ENCODE measurements around the gene OR5K3.
"Not testable (repeated sequence)": the region's sequence is repeated elsewhere in the genome, so short reads cannot be mapped to it uniquely, and the experiment has no call there.

Gene OR5K3

GRCh38 chr3:98376631-98377030, 13.8 kb upstream of the OR5K3 start:
- H3K4me3 ChIP-seq: no peak overlapping the region
- in situ Hi-C loops (cut with MboI; ENCODE audit: low sequenced_read_pairs): no loop called here
- H3K36me3 ChIP-seq (replicated peaks): no peaks in the 10 kb centered on the region
- H3K27me3 ChIP-seq (ENCODE audit: low read depth): no peaks in the 10 kb centered on the region
- H3K4me1 ChIP-seq: no peaks in the 10 kb centered on the region
- no peak for DNase-seq (ENCODE audit: low spot score in 2 of 2)
- no peaks in the 10 kb centered on the region for H3K9me3 ChIP-seq

GRCh38 chr3:98388147-98388546, 2.3 kb upstream of the OR5K3 start:
- H3K4me3 ChIP-seq: no peak overlapping the region
- no peaks in the 10 kb centered on the region for H3K4me1 ChIP-seq
- in situ Hi-C loops (cut with MboI; ENCODE audit: low sequenced_read_pairs): no loop called here
- no peaks in the 10 kb centered on the region for H3K9me3 ChIP-seq
- DNase-seq (ENCODE audit: low spot score in 2 of 2): no peak
- H3K27me3 ChIP-seq (ENCODE audit: low read depth): no peaks in the 10 kb centered on the region
- H3K36me3 ChIP-seq (replicated peaks): no peaks in the 10 kb centered on the region

- no peaks in the 10 kb centered on the region for H3K36me3 ChIP-seq (replicated peaks)
- H3K9me3 ChIP-seq: no peaks in the 10 kb centered on the region
- H3K4me1 ChIP-seq: no peaks in the 10 kb centered on the region
- H3K4me3 ChIP-seq: no peak overlapping the region
- no peaks in the 10 kb centered on the region for H3K27me3 ChIP-seq (ENCODE audit: low read depth)
- in situ Hi-C loops (cut with MboI; ENCODE audit: low sequenced_read_pairs): no loop called here
- DNase-seq (ENCODE audit: low spot score in 2 of 2): no peak
Measured at GRCh38 chr3:98395101-98395500, 4.6 kb downstream of the OR5K3 start.

DNA sequence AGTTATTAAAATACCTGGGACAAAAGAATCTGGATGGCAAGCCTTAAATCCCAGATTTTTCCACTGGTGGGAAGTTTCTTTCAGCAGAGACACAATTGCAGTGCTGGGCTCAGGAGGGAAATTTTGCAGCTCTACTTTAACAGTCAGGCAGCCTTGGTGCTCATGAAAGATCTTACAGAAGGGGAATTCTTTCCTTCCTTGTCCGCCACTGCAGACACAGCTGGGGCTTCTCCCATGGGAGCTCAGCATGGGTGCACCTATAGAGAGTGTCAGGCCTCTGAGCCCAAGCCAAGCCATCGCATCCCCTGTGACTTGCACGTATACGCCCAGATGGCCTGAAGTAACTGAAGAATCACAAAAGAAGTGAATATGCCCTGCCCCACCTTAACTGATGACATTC, 6.0 kb downstream of the OR5K3 start:
- H3K27me3 ChIP-seq (ENCODE audit: low read depth); DNase-seq (ENCODE audit: low spot score in 2 of 2); H3K4me3 ChIP-seq; H3K4me1 ChIP-seq; in situ Hi-C loops (cut with MboI; ENCODE audit: low sequenced_read_pairs); H3K9me3 ChIP-seq; H3K36me3 ChIP-seq (replicated peaks): not testable (repeated sequence)

GRCh38 chr3:98398513-98398912, 8.0 kb downstream of the OR5K3 start:
- no peak overlapping the region for H3K4me3 ChIP-seq
- H3K4me1 ChIP-seq: no peaks in the 10 kb centered on the region
- DNase-seq (ENCODE audit: low spot score in 2 of 2): no peak
- H3K9me3 ChIP-seq: no peaks in the 10 kb centered on the region
- no peaks in the 10 kb centered on the region for H3K36me3 ChIP-seq (replicated peaks)
- no peaks in the 10 kb centered on the region for H3K27me3 ChIP-seq (ENCODE audit: low read depth)
- in situ Hi-C loops (cut with MboI; ENCODE audit: low sequenced_read_pairs): no loop called here

DNA sequence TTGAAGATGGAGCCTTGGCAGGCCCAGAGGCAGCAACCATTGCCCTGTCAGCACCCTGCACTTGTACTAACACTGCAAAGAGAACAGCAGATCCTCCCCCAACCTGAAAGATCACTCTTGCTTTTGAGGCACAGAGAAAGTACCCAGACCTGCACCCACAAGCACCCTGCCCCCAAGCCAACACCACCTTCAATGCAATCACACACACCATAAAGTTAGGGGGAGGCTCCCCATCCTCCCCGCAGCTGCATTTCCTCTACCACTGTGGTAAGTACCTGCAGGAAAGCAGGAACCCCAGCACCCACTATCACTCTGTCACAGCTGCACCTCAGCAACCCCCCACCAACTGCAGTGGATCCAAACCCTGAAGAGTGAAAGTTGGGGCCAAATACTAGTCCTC, 12.0 kb downstream of the OR5K3 start:
- in situ Hi-C loops (cut with MboI; ENCODE audit: low sequenced_read_pairs): no loop called here
- Histone ChIP-seq H3K4me3 (no peak overlapping the region), H3K9me3 (no peaks in the 10 kb centered on the region)

GRCh38 chr3:98404010-98404409, 13.5 kb downstream of the OR5K3 start:
- no peaks in the 10 kb centered on the region for H3K4me1 ChIP-seq

More for the DNA sequence above, 12.0 kb downstream of the OR5K3 start:
- no peak for DNase-seq (ENCODE audit: low spot score in 2 of 2)
- Histone ChIP-seq H3K27me3 (ENCODE audit: low read depth) (no peaks in the 10 kb centered on the region), H3K36me3 (replicated peaks) (no peaks in the 10 kb centered on the region), H3K4me1 (no peaks in the 10 kb centered on the region)

GRCh38 chr3:98406034-98406433, 15.6 kb downstream of the OR5K3 start:
- Histone ChIP-seq H3K27me3 (ENCODE audit: low read depth) (no peaks in the 10 kb centered on the region), H3K4me1 (no peaks in the 10 kb centered on the region), H3K4me3 (no peak overlapping the region), H3K9me3 (no peaks in the 10 kb centered on the region), H3K36me3 (replicated peaks) (no peaks in the 10 kb centered on the region)
- in situ Hi-C loops (cut with MboI; ENCODE audit: low sequenced_read_pairs): no loop called here
- DNase-seq (ENCODE audit: low spot score in 2 of 2): no peak

More at GRCh38 chr3:98404010-98404409, 13.5 kb downstream of the OR5K3 start:
- in situ Hi-C loops (cut with MboI; ENCODE audit: low sequenced_read_pairs): no loop called here
- Histone ChIP-seq H3K4me3 (no peak overlapping the region), H3K9me3 (no peaks in the 10 kb centered on the region), H3K27me3 (ENCODE audit: low read depth) (no peaks in the 10 kb centered on the region), H3K36me3 (replicated peaks) (no peaks in the 10 kb centered on the region)
- DNase-seq (ENCODE audit: low spot score in 2 of 2): no peak

DNA sequence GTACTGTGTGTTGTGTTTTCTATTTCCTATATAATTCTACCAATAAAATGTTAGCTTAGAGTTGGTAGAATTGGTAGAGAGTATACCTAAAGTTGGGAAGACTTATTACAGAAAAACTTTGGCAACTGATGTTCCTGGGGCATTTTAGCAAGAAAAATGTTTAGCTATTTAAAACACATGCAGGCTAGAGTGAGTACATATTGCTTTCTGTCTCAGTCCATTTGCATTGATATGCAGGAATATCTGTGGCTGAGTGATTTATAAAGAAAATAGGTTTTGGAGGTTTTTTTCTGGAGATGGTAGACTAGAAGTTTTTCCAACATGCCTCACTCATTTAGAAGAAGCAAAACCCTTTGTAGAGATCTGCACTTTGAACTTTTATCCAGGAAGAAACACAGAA, 42.1 kb downstream of the OR5K3 start:
- H3K4me3 ChIP-seq: no peak overlapping the region
- H3K27me3 ChIP-seq (ENCODE audit: low read depth): no peaks in the 10 kb centered on the region
- DNase-seq (ENCODE audit: low spot score in 2 of 2): no peak
- H3K4me1 ChIP-seq: no peaks in the 10 kb centered on the region
- H3K36me3 ChIP-seq (replicated peaks): no peaks in the 10 kb centered on the region
- H3K9me3 ChIP-seq: no peaks in the 10 kb centered on the region
- in situ Hi-C loops (cut with MboI; ENCODE audit: low sequenced_read_pairs): no loop called here

- H3K4me1 ChIP-seq: no peaks in the 10 kb centered on the region
- no peaks in the 10 kb centered on the region for H3K36me3 ChIP-seq (replicated peaks)
- DNase-seq (ENCODE audit: low spot score in 2 of 2): no peak
- no peak overlapping the region for H3K4me3 ChIP-seq
- H3K27me3 ChIP-seq (ENCODE audit: low read depth): no peaks in the 10 kb centered on the region
- in situ Hi-C loops (cut with MboI; ENCODE audit: low sequenced_read_pairs): no loop called here
- no peaks in the 10 kb centered on the region for H3K9me3 ChIP-seq
Measured at GRCh38 chr3:98433764-98434163, 43.3 kb downstream of the OR5K3 start.

DNA sequence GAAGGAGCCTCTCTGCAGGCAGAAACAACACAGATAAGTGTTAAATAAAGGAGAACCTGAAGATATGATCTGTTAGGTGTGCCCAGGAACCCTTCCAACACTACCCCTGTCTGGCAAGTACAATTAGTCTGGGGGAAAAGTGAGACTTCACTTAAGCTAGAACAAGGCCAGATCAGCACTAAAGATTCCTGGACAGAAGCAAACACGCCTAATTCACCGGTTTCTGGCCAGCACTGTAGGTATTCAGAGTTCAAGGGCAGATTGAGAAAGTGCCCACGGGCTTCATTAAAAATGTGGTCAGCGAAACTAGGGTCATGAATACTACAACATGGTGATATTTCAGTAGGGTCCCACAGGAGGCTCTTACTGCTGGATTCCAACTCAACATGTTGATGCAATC, 43.9 kb downstream of the OR5K3 start:
- no peak for DNase-seq (ENCODE audit: low spot score in 2 of 2)
- Histone ChIP-seq H3K36me3 (replicated peaks) (no peaks in the 10 kb centered on the region), H3K4me1 (no peaks in the 10 kb centered on the region), H3K9me3 (no peaks in the 10 kb centered on the region), H3K4me3 (no peak overlapping the region), H3K27me3 (ENCODE audit: low read depth) (no peaks in the 10 kb centered on the region)
- in situ Hi-C loops (cut with MboI; ENCODE audit: low sequenced_read_pairs): no loop called here

GRCh38 chr3:98440283-98440682, 49.8 kb downstream of the OR5K3 start:
- in situ Hi-C loops (cut with MboI; ENCODE audit: low sequenced_read_pairs): no loop called here
- H3K4me1 ChIP-seq: no peaks in the 10 kb centered on the region
- H3K27me3 ChIP-seq (ENCODE audit: low read depth): no peaks in the 10 kb centered on the region
- H3K9me3 ChIP-seq: no peaks in the 10 kb centered on the region
- DNase-seq (ENCODE audit: low spot score in 2 of 2): no peak
- no peaks in the 10 kb centered on the region for H3K36me3 ChIP-seq (replicated peaks)
- H3K4me3 ChIP-seq: no peak overlapping the region

Data from HAP-1 (cell line).